ENCODE data around the gene LCLAT1. TPM values are rescaled to one million over a fixed set of nuclear protein-coding genes. Genes with fewer than 3 reads are reported as not detected.
A peak's percentile ranks its signal among the peaks of the same experiment; 100 is the strongest.

The LCLAT1 gene
- total RNA-seq, 2 experiments from 2014 or later, result 9.2 to 19.6 TPM

DNA sequence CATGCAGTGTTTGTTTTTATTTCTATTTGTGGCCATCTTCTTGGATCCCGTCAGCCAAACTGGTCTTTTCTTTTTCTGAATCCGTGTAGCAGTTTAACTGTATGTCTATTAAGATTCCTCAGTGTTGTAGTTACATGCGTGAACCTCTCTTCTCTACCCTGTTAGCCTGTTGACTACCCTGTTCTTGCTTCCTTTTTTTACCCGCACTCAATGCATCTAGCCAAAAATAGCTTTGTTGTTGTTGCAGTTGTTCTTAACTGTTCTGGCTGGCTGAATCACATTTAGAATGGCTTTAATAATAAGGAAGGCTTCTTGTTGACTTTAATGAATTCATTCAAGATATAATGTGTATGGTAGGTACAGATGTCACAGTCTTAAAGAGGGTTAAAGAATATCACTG lies 137.1 kb downstream of the LCLAT1 start:
- no peak for TF ChIP-seq EZH2phosphoT487 (IDR thresholded peaks at IDR 0.05; ENCODE audit: borderline replicate concordance, low read depth, low read length)
- TF ChIP-seq, protein P1, sequence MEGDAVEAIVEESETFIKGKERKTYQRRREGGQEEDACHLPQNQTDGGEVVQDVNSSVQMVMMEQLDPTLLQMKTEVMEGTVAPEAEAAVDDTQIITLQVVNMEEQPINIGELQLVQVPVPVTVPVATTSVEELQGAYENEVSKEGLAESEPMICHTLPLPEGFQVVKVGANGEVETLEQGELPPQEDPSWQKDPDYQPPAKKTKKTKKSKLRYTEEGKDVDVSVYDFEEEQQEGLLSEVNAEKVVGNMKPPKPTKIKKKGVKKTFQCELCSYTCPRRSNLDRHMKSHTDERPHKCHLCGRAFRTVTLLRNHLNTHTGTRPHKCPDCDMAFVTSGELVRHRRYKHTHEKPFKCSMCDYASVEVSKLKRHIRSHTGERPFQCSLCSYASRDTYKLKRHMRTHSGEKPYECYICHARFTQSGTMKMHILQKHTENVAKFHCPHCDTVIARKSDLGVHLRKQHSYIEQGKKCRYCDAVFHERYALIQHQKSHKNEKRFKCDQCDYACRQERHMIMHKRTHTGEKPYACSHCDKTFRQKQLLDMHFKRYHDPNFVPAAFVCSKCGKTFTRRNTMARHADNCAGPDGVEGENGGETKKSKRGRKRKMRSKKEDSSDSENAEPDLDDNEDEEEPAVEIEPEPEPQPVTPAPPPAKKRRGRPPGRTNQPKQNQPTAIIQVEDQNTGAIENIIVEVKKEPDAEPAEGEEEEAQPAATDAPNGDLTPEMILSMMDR (conservative IDR thresholded peaks at IDR 0.05; ENCODE audit: low read length), result no peak
- Histone ChIP-seq H3K79me2 (ENCODE audit: insufficient read depth, low read depth, low read length) (no peaks in the 10 kb centered on the region), H3K27ac (ENCODE audit: low read depth, low read length, poor library complexity, severe bottlenecking) (peak overlapping the region; percentile 8), H3K4me1 (ENCODE audit: insufficient read depth, low read length, poor library complexity, severe bottlenecking) (peaks cover 16% of the 10 kb centered on the region), H3K4me2 (ENCODE audit: low read length) (peak overlapping the region; percentile 46), H3K9me3 (ENCODE audit: low read length) (no peaks in the 10 kb centered on the region), H3K9me2 (ENCODE audit: insufficient read depth, low read length) (0 out of 2 replicates have a peak, but pooled peaks cover 3% of the 10 kb centered on the region), H3K4me3 (ENCODE audit: low read depth, low read length, poor library complexity, severe bottlenecking) (peak overlapping the region; percentile 6), H2AFZ (ENCODE audit: low read length) (no peak overlapping the region), H4K20me1 (ENCODE audit: insufficient read depth, low read length) (no peaks in the 10 kb centered on the region), H3K36me3 (ENCODE audit: insufficient read depth, low read length) (no peaks in the 10 kb centered on the region)
- DNase-seq (ENCODE audit: low spot score), result peak; percentile 60
- CTCF ChIA-PET (ENCODE audit: unreplicated experiment), result interaction anchor here (1.6 kb wide), 1 partner anchor 26 kb away, joined by 3 read pairs; no protein-coding TSS in a partner anchor
- intact Hi-C loops (cut with micrococcal nuclease; ENCODE audit: unreplicated experiment), result no loop called here
- no TSS peak for BruUV-seq (replicated peaks)
- POLR2A ChIA-PET, result interaction anchor here (0.8 to 1.4 kb wide), 3 partner anchors 9 to 82 kb away, joined by 3 to 4 read pairs (median 3); no protein-coding TSS in a partner anchor

DNA sequence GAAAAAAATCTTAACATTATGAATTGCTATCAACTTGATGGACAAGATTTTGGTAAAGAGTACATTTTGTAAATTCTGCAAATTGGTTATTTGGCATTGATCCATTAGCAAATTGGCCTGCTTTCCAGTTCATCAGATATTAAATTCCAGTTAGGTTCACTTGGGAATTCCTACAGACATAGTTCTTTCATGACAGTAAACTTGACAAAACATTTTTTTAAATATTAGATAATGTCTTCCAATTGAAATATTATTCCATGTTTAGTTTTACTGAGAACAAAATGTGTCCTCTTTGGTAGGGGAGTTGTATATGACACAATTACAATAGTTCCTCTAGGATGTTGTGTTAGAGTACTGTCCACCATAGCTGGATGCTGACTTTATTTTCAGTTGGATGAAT lies 141.9 kb downstream of the LCLAT1 start:
- Histone ChIP-seq H3K4me3 (ENCODE audit: low read depth, low read length, poor library complexity, severe bottlenecking) (no peak overlapping the region), H3K79me2 (ENCODE audit: insufficient read depth, low read depth, low read length) (no peaks in the 10 kb centered on the region), H3K9me3 (ENCODE audit: low read length) (no peaks in the 10 kb centered on the region), H3K9me2 (ENCODE audit: insufficient read depth, low read length) (0 out of 2 replicates have a peak, but pooled peaks cover 3% of the 10 kb centered on the region), H3K36me3 (ENCODE audit: insufficient read depth, low read length) (no peaks in the 10 kb centered on the region), H4K20me1 (ENCODE audit: insufficient read depth, low read length) (no peaks in the 10 kb centered on the region), H3K27ac (ENCODE audit: low read depth, low read length, poor library complexity, severe bottlenecking) (no peak overlapping the region), H2AFZ (ENCODE audit: low read length) (no peak overlapping the region), H3K4me1 (ENCODE audit: insufficient read depth, low read length, poor library complexity, severe bottlenecking) (peaks cover 7% of the 10 kb centered on the region), H3K4me2 (ENCODE audit: low read length) (no peak overlapping the region)
- no TSS peak for BruUV-seq (replicated peaks)
- intact Hi-C loops (cut with micrococcal nuclease; ENCODE audit: unreplicated experiment), result no loop called here
- DNase-seq (ENCODE audit: low spot score), result no peak
- TF ChIP-seq, protein P1 (conservative IDR thresholded peaks at IDR 0.05; ENCODE audit: low read length), result no peak
- no peak for TF ChIP-seq EZH2phosphoT487 (IDR thresholded peaks at IDR 0.05; ENCODE audit: borderline replicate concordance, low read depth, low read length)
- ChIA-PET CTCF (ENCODE audit: unreplicated experiment) (no interaction called here), POLR2A (interaction anchor here (0.6 kb wide), 2 partner anchors 12 to 187 kb away, joined by 3 to 6 read pairs; no protein-coding TSS in a partner anchor)

DNA sequence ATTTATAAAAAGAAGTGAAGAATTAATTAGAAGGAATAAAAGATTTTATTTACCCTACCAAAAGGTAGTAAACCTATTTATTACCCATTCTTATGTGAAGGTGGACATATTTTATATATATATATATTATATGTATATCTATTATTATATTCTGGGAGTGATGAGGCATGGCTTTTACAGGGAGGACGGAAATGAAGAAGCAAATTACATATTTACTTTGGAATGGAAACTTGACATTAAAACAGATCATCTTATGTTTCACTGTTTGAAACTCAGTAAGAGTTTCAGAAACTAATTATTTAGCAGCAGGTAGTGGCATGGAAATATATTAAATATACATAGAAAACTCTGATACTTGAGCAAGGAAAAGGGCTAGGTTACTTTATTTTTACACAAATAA lies 143.4 kb downstream of the LCLAT1 start:
- H4K20me1 ChIP-seq (ENCODE audit: insufficient read depth, low read length), result no peaks in the 10 kb centered on the region
- no peak for DNase-seq (ENCODE audit: low spot score)
- no peaks in the 10 kb centered on the region for H3K4me1 ChIP-seq (ENCODE audit: insufficient read depth, low read length, poor library complexity, severe bottlenecking)
- ChIA-PET POLR2A (interaction anchor here (1.1 kb wide), 1 partner anchor 9 kb away, joined by 4 read pairs; no protein-coding TSS in a partner anchor), CTCF (ENCODE audit: unreplicated experiment) (no interaction called here)
- H3K4me2 ChIP-seq (ENCODE audit: low read length), result no peak overlapping the region
- no peak overlapping the region for H3K4me3 ChIP-seq (ENCODE audit: low read depth, low read length, poor library complexity, severe bottlenecking)
- TF ChIP-seq EZH2phosphoT487 (IDR thresholded peaks at IDR 0.05; ENCODE audit: borderline replicate concordance, low read depth, low read length), result no peak
- TF ChIP-seq, protein P1 (conservative IDR thresholded peaks at IDR 0.05; ENCODE audit: low read length), result no peak
- H2AFZ ChIP-seq (ENCODE audit: low read length), result no peak overlapping the region
- BruUV-seq (replicated peaks), result no TSS peak
- H3K9me2 ChIP-seq (ENCODE audit: insufficient read depth, low read length), result 0 out of 2 replicates have a peak, but pooled peaks cover 3% of the 10 kb centered on the region
- no peaks in the 10 kb centered on the region for H3K9me3 ChIP-seq (ENCODE audit: low read length)
- intact Hi-C loops (cut with micrococcal nuclease; ENCODE audit: unreplicated experiment), result no loop called here
- no peaks in the 10 kb centered on the region for H3K79me2 ChIP-seq (ENCODE audit: insufficient read depth, low read depth, low read length)
- no peak overlapping the region for H3K27ac ChIP-seq (ENCODE audit: low read depth, low read length, poor library complexity, severe bottlenecking)
- no peaks in the 10 kb centered on the region for H3K36me3 ChIP-seq (ENCODE audit: insufficient read depth, low read length)

Data from OCI-LY7 (cell line).